Subcutaneous adipose tissue (tissue), 4 donors: ENCODE results near the gene RTKN. TPM values are rescaled to one million over a fixed set of nuclear protein-coding genes. Genes with fewer than 3 reads are reported as not detected.

Experiments
- total RNA-seq, 4 donors: library from RNA; depleted of rRNA; stranded (reverse); fragments of >200 nt; gene quantifications; one replicate each; pipeline ENCODE4 v1.1.0, GENCODE V29; 2016
- TF ChIP-seq, protein P1 (sequence below): fragments of 450-650 bp; IDR thresholded peaks from one replicate; pipeline ENCODE4 v1.5.1; 2016; ENCODE audit warnings: low read depth, mild to moderate bottlenecking, control low read depth, antibody characterized with exemption, moderate library complexity

The RTKN gene
- total RNA-seq, 4 donors from 2014 or later = 1.8 to 11.2 (median 8.2) TPM

GRCh38 chr2:74436111-74436805 is 5.5 kb downstream of the RTKN start:
- TF ChIP-seq, protein P1, sequence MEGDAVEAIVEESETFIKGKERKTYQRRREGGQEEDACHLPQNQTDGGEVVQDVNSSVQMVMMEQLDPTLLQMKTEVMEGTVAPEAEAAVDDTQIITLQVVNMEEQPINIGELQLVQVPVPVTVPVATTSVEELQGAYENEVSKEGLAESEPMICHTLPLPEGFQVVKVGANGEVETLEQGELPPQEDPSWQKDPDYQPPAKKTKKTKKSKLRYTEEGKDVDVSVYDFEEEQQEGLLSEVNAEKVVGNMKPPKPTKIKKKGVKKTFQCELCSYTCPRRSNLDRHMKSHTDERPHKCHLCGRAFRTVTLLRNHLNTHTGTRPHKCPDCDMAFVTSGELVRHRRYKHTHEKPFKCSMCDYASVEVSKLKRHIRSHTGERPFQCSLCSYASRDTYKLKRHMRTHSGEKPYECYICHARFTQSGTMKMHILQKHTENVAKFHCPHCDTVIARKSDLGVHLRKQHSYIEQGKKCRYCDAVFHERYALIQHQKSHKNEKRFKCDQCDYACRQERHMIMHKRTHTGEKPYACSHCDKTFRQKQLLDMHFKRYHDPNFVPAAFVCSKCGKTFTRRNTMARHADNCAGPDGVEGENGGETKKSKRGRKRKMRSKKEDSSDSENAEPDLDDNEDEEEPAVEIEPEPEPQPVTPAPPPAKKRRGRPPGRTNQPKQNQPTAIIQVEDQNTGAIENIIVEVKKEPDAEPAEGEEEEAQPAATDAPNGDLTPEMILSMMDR = no peak

GRCh38 chr2:74430502-74430901 is 11.2 kb downstream of the RTKN start:
- TF ChIP-seq, protein P1 = no peak

- TF ChIP-seq, protein P1 = no peak
Observed at GRCh38 chr2:74429487-74430451, 12.0 kb downstream of the RTKN start.

- TF ChIP-seq, protein P1 = no peak
Observed at GRCh38 chr2:74428675-74429074, 13.1 kb downstream of the RTKN start.

DNA sequence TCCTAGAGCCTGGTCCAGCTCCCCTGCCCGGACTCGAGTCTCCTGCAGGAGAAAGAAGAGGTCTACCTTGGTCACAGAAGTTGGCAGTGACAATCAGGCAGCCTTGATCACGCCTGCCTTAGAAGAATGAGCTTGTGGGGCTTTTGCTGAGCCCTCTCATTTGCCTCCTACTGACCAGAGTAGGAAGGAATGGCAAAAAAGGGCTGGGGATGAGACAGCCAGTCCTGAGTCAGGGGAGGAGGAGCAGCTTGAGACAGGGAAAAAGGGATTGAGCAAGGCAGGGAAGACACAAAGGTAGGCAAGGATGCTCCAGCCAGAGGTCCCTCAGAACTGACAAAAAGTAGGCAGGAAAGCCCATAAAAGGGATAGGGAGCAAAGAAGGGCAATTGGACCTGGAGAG is 14.2 kb downstream of the RTKN start:
- TF ChIP-seq, protein P1 = no peak

DNA sequence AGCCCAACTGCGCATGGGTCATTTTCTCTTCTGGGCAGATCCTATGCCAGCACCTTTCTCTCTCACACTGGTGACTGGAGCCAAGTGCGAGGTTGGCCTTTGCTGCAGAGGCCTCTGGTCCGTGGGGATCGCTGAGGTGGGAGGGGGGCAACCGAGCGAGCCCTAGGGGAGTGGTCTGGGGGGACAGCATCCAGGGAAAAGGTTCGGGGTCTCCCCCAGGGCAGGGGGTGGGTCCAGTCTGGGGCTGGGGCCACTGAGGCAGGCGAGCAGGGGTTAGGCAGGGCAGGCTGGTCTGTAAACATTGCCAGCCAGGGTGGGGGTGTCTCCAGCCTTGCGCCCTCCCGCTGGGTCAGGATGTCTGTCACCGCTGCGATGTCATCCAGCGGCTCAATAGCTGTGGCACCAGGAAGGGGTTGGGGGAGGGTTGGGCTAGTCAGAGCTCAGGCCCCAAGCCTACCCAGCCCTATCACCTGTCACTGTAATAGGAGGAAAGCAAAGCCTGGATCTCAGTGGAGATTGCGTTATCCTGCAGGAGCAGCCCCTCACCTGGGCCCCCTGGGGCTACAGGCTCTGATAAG is 15.5 kb downstream of the RTKN start:
- TF ChIP-seq, protein P1 = no peak

DNA sequence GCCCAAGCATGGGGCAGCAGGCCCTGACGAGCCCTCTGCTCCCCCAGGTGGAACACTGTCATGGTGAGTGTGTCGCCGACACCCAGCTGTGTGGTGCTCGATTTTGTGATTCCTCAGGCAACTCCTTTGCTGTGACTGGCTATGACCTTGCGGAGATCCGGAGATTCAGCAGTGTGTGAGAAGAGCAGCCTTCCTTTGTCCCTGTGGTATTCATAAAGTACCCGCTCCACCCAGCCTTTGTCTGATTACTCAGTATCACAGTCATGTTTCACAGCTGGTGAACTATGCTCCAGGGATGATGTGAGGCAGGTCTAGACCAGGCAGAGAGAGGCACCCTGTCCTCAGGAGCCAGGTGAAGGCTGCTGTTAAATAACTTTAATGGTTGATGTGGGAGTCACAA is 16.2 kb downstream of the RTKN start:
- TF ChIP-seq, protein P1 = no peak
